Liver (tissue), 9 donors: ENCODE measurements around the gene GUCD1. TPM values are rescaled to one million over a fixed set of nuclear protein-coding genes. Genes with fewer than 3 reads are reported as not detected.

Experiments
- DNase-seq: peaks from one replicate; pipeline ENCODE4 v3.0.0-alpha.2; 2017; ENCODE audit warnings: low spot score
- H3K27ac ChIP-seq, 2 donors: one replicate each; pipeline ENCODE4 v1.7.0; 2013; ENCODE audit warnings: inconsistent platforms in 2 of 2, low read length in 2 of 2, control low read depth in 1 of 2, low read depth in 1 of 2, mild to moderate bottlenecking in 1 of 2
- H3K27me3 ChIP-seq, 4 donors: one replicate each; pipeline versions ENCODE4 v1.6.1 to v1.7.0; 2013; ENCODE audit warnings: low read length in 3 of 4, inconsistent platforms in 1 of 4, mild to moderate bottlenecking in 1 of 4, moderate library complexity in 1 of 4; ENCODE audit not compliant: control insufficient read depth in 4 of 4, insufficient read depth in 4 of 4
- H3K36me3 ChIP-seq, 4 donors: one replicate each; pipeline versions ENCODE4 v1.6.1 to v1.7.0; 2013; ENCODE audit warnings: low read length in 3 of 4, mild to moderate bottlenecking in 3 of 4, low read depth in 1 of 4, moderate library complexity in 1 of 4; ENCODE audit not compliant: control insufficient read depth in 4 of 4, insufficient read depth in 3 of 4
- H3K4me1 ChIP-seq, 4 donors: one replicate each; pipeline versions ENCODE4 v1.6.1 to v1.7.0; 2013; ENCODE audit warnings: low read length in 3 of 4, mild to moderate bottlenecking in 3 of 4, moderate library complexity in 1 of 4; ENCODE audit not compliant: control insufficient read depth in 4 of 4, insufficient read depth in 4 of 4
- H3K4me3 ChIP-seq, 3 donors: one replicate each; pipeline versions ENCODE4 v1.6.1 to v1.7.0; 2013; ENCODE audit warnings: low read length in 3 of 3, control low read depth in 1 of 3, low read depth in 1 of 3, mild to moderate bottlenecking in 1 of 3
- H3K9ac ChIP-seq, 2 donors: one replicate each; pipeline ENCODE4 v1.7.0; 2013; ENCODE audit warnings: low read length in 2 of 2, mild to moderate bottlenecking in 2 of 2, moderate library complexity in 2 of 2, control low read depth in 1 of 2, low read depth in 1 of 2
- H3K9me3 ChIP-seq, 4 donors: one replicate each; pipeline versions ENCODE4 v1.6.1 to v1.7.0; 2013; ENCODE audit warnings: low read length in 3 of 4; ENCODE audit not compliant: control insufficient read depth in 4 of 4
- EGR1 ChIP-seq, 2 donors: IDR thresholded peaks; 2 replicates each; pipeline ENCODE4 v1.6.1; 2016 to 2018; ENCODE audit warnings: antibody characterized with exemption in 2 of 2, low read depth in 2 of 2
- FOXA1 ChIP-seq: IDR thresholded peaks from 2 replicates; pipeline ENCODE4 v1.6.1; 2016; ENCODE audit warnings: antibody characterized with exemption
- FOXA2 ChIP-seq: IDR thresholded peaks from 2 replicates; pipeline ENCODE4 v1.6.1; 2016; ENCODE audit warnings: antibody characterized with exemption
- GABPA ChIP-seq, 2 donors: IDR thresholded peaks in 1 of 2; conservative IDR thresholded peaks in 1 of 2; 2 replicates each; pipeline ENCODE4 v1.6.1; 2016; ENCODE audit warnings: antibody characterized with exemption in 2 of 2, mild to moderate bottlenecking in 1 of 2, moderate library complexity in 1 of 2
- HNF4A ChIP-seq, 2 donors: conservative IDR thresholded peaks; 2 replicates each; pipeline ENCODE4 v1.6.1; 2016; ENCODE audit warnings: antibody characterized with exemption in 2 of 2, mild to moderate bottlenecking in 2 of 2
- HNF4G ChIP-seq: IDR thresholded peaks from 2 replicates; pipeline ENCODE4 v1.6.1; 2016; ENCODE audit warnings: antibody characterized with exemption
- JUND ChIP-seq, 2 donors: IDR thresholded peaks; 2 replicates each; pipeline ENCODE4 v1.6.1; 2016; ENCODE audit warnings: antibody characterized with exemption in 2 of 2
- NR2F2 ChIP-seq: IDR thresholded peaks from 2 replicates; pipeline ENCODE4 v1.6.1; 2016; ENCODE audit warnings: antibody characterized with exemption
- RAD21 ChIP-seq, 2 donors: IDR thresholded peaks; 2 replicates each; pipeline ENCODE4 v1.6.1; 2016; ENCODE audit warnings: antibody characterized with exemption in 2 of 2, mild to moderate bottlenecking in 2 of 2
- RXRA ChIP-seq, 2 donors: IDR thresholded peaks; 2 replicates each; pipeline ENCODE4 v1.6.1; 2017 to 2018; ENCODE audit warnings: antibody characterized with exemption in 2 of 2, mild to moderate bottlenecking in 1 of 2
- SP1 ChIP-seq: IDR thresholded peaks from 2 replicates; pipeline ENCODE4 v1.6.1; 2018; ENCODE audit warnings: antibody characterized with exemption, mild to moderate bottlenecking
- TAF1 ChIP-seq: conservative IDR thresholded peaks from 2 replicates; pipeline ENCODE4 v1.6.1; 2016; ENCODE audit warnings: antibody characterized with exemption, mild to moderate bottlenecking
- YY1 ChIP-seq: IDR thresholded peaks from 2 replicates; pipeline ENCODE4 v1.6.1; 2016; ENCODE audit warnings: antibody characterized with exemption, mild to moderate bottlenecking
- WGBS: extraction: QIAGEN DNeasy Blood & Tissue Kit; methylation state at CpG from one replicate; pipeline ENCODE4 v1.1.7; 2013; 5-methylcytosine and 5-hydroxymethylcytosine counted together
- polyA plus RNA-seq, 2 donors: library from polyadenylated mRNA; stranded (reverse) in 1 of 2; unstranded in 1 of 2; fragments of 200-250 nt in 1 of 2; fragments of >200 nt in 1 of 2; fragmentation: Nextera tagmentation in 1 of 2; extraction: Ambion mirVana in 1 of 2; gene quantifications; one replicate each; pipeline versions ENCODE4 v1.2.1 to v1.2.3, GENCODE V29; 2013 to 2015
- total RNA-seq, 2 donors: library from RNA; depleted of rRNA; stranded (reverse); fragments of >200 nt; gene quantifications; one replicate each; pipeline ENCODE4 v1.2.3, GENCODE V29; 2014
- TF ChIP-seq, protein P1 (sequence below): IDR thresholded peaks from 2 replicates; pipeline ENCODE4 v1.6.1; 2016; ENCODE audit warnings: antibody characterized with exemption
- TF ChIP-seq, protein P2 (sequence below): IDR thresholded peaks from 2 replicates; pipeline ENCODE4 v1.6.1; 2016; ENCODE audit warnings: antibody characterized with exemption
- TF ChIP-seq, protein P3 (sequence below): fragments of 150-350 bp; IDR thresholded peaks from 2 replicates; pipeline ENCODE4 v1.5.1; 2017; ENCODE audit warnings: improper control_type of control experiment, low read depth, low read length; ENCODE audit not compliant: missing input control
- TF ChIP-seq, protein P4 (sequence below): IDR thresholded peaks from 2 replicates; pipeline ENCODE4 v1.6.1; 2016; ENCODE audit warnings: antibody characterized with exemption, mild to moderate bottlenecking
- TF ChIP-seq, protein P5 (sequence below): IDR thresholded peaks from 2 replicates; pipeline ENCODE4 v1.6.1; 2016; ENCODE audit warnings: antibody characterized with exemption
- donor health status: healthy.
- donor health status: healthy.
- donor health status: healthy.
- donor health status: healthy.
- donor health status: healthy.

GUCD1 gene
- total and polyA plus RNA-seq, 4 donors = 118 to 202 (median 179) TPM

DNA sequence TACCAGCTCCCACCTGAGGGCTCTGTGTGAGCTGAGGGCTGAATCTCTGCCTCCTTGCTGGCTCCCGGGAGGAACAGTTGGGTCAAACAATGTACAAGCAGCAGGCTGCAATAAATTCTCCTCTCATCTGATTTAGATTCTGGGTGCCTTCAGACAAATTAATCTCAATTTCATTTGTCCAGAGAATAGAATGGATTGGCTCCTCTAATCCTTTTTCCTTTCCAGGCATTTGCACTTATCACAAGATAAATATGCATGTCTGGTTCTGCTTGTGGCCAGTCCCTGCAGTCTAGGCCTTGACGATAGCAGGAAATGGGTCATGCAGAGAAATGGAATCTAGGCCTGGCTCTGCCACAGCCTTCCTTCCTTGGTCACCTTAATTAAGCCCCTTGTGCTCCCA, 31.1 kb downstream of the GUCD1 start:
- Histone ChIP-seq H3K27me3 (no peaks in the 10 kb centered on the region), H3K4me1 (peaks cover 6 to 59% (median 34%) of the 10 kb centered on the region in 4 donors), H3K4me3 (no peak overlapping the region), H3K9ac (no peak overlapping the region), H3K36me3 (peaks cover 2 to 20% (median 10%) of the 10 kb centered on the region in 4 donors), H3K9me3 (no peaks in the 10 kb centered on the region), H3K27ac (peak overlapping the region; percentile 52 to 75)
- WGBS = 59% methylated on average over 2 of the region's 2 CpGs
- no peak for DNase-seq
- TF ChIP-seq, protein P1, sequence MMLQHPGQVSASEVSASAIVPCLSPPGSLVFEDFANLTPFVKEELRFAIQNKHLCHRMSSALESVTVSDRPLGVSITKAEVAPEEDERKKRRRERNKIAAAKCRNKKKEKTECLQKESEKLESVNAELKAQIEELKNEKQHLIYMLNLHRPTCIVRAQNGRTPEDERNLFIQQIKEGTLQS = no peak
- TF ChIP-seq, protein P2, sequence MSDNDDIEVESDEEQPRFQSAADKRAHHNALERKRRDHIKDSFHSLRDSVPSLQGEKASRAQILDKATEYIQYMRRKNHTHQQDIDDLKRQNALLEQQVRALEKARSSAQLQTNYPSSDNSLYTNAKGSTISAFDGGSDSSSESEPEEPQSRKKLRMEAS = no peak
- TF ChIP-seq RXRA (IDR thresholded peaks at IDR 0.05) (no peak), FOXA1 (no peak), EGR1 (IDR thresholded peaks at IDR 0.05; ENCODE audit: low read depth in 2 of 2) (no peak)
- TF ChIP-seq, protein P3, sequence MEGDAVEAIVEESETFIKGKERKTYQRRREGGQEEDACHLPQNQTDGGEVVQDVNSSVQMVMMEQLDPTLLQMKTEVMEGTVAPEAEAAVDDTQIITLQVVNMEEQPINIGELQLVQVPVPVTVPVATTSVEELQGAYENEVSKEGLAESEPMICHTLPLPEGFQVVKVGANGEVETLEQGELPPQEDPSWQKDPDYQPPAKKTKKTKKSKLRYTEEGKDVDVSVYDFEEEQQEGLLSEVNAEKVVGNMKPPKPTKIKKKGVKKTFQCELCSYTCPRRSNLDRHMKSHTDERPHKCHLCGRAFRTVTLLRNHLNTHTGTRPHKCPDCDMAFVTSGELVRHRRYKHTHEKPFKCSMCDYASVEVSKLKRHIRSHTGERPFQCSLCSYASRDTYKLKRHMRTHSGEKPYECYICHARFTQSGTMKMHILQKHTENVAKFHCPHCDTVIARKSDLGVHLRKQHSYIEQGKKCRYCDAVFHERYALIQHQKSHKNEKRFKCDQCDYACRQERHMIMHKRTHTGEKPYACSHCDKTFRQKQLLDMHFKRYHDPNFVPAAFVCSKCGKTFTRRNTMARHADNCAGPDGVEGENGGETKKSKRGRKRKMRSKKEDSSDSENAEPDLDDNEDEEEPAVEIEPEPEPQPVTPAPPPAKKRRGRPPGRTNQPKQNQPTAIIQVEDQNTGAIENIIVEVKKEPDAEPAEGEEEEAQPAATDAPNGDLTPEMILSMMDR = no peak

DNA sequence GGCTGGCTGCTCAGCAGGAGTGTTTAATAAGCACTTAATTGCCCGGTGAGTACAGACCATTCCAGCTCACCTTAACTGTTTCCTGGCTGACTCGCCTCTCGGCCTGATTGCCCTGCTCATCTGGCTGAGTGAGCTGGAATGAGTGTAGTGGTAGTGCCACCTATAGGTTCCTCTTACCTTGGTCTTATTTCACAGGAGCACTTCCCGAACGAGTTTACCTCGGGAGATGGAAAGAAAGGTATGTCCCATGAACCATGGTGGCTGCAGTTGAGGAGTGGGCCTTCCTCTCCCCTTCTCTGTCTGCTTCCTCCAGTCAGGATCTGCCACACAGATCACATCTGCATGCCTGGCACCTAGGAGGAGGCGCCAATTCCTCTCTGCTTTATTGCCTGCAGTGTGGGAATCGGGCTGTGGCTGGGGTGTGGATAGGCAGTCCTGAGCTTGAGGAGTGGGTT, 33.1 kb downstream of the GUCD1 start:
- Histone ChIP-seq H3K4me1 (peaks cover 12 to 75% (median 43%) of the 10 kb centered on the region in 4 donors), H3K9ac (peak overlapping the region in 1 of 2 donors; percentile 15), H3K4me3 (no peak overlapping the region), H3K27ac (peak overlapping the region; percentile 51 to 52), H3K27me3 (no peaks in the 10 kb centered on the region), H3K36me3 (peaks cover 2 to 23% (median 6%) of the 10 kb centered on the region in 4 donors), H3K9me3 (no peaks in the 10 kb centered on the region)
- DNase-seq = no peak
- TF ChIP-seq EGR1 (IDR thresholded peaks at IDR 0.05; ENCODE audit: low read depth in 2 of 2) (no peak), TAF1 (no peak), FOXA1 (no peak), HNF4G (no peak), YY1 (no peak), GABPA (IDR thresholded peaks at IDR 0.05 in 1 of 2, conservative IDR thresholded peaks at IDR 0.05 in 1 of 2) (no peak), HNF4A (conservative IDR thresholded peaks at IDR 0.05) (peak; percentile 3 to 5), JUND (IDR thresholded peaks at IDR 0.05) (no peak), RAD21 (IDR thresholded peaks at IDR 0.05) (peak; percentile 80 to 83), FOXA2 (no peak), SP1 (peak; percentile 13), NR2F2 (no peak), RXRA (IDR thresholded peaks at IDR 0.05) (no peak)
- TF ChIP-seq, protein P4, sequence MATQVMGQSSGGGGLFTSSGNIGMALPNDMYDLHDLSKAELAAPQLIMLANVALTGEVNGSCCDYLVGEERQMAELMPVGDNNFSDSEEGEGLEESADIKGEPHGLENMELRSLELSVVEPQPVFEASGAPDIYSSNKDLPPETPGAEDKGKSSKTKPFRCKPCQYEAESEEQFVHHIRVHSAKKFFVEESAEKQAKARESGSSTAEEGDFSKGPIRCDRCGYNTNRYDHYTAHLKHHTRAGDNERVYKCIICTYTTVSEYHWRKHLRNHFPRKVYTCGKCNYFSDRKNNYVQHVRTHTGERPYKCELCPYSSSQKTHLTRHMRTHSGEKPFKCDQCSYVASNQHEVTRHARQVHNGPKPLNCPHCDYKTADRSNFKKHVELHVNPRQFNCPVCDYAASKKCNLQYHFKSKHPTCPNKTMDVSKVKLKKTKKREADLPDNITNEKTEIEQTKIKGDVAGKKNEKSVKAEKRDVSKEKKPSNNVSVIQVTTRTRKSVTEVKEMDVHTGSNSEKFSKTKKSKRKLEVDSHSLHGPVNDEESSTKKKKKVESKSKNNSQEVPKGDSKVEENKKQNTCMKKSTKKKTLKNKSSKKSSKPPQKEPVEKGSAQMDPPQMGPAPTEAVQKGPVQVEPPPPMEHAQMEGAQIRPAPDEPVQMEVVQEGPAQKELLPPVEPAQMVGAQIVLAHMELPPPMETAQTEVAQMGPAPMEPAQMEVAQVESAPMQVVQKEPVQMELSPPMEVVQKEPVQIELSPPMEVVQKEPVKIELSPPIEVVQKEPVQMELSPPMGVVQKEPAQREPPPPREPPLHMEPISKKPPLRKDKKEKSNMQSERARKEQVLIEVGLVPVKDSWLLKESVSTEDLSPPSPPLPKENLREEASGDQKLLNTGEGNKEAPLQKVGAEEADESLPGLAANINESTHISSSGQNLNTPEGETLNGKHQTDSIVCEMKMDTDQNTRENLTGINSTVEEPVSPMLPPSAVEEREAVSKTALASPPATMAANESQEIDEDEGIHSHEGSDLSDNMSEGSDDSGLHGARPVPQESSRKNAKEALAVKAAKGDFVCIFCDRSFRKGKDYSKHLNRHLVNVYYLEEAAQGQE = no peak
- TF ChIP-seq, protein P2 = no peak
- TF ChIP-seq, protein P1 = no peak
- TF ChIP-seq, protein P3 = peak; percentile 31
- TF ChIP-seq, protein P5, sequence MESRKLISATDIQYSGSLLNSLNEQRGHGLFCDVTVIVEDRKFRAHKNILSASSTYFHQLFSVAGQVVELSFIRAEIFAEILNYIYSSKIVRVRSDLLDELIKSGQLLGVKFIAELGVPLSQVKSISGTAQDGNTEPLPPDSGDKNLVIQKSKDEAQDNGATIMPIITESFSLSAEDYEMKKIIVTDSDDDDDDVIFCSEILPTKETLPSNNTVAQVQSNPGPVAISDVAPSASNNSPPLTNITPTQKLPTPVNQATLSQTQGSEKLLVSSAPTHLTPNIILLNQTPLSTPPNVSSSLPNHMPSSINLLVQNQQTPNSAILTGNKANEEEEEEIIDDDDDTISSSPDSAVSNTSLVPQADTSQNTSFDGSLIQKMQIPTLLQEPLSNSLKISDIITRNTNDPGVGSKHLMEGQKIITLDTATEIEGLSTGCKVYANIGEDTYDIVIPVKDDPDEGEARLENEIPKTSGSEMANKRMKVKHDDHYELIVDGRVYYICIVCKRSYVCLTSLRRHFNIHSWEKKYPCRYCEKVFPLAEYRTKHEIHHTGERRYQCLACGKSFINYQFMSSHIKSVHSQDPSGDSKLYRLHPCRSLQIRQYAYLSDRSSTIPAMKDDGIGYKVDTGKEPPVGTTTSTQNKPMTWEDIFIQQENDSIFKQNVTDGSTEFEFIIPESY = no peak
- WGBS = 39% methylated on average over 8 of the region's 8 CpGs
